Right atrium auricular region (tissue), 2 donors: ENCODE results near the gene CXCL12. TPM values are rescaled to one million over a fixed set of nuclear protein-coding genes. Genes with fewer than 3 reads are reported as not detected.
A peak's percentile ranks its signal among the peaks of the same experiment; 100 is the strongest.

Experiments used
- DNase-seq: peaks from one replicate; pipeline ENCODE4 v3.0.0-alpha.2; 2019; ENCODE audit warnings: low spot score
- H3K27ac ChIP-seq, 2 donors: fragments of 200-600 bp; sonication (generic); 1 replicate in 1 of 2; 2 replicates in 1 of 2; pipeline ENCODE4 v1.5.1; 2016 to 2019
- H3K27me3 ChIP-seq, 2 donors: fragments of 200-600 bp; sonication (generic); one replicate each; pipeline versions ENCODE4 v1.5.1 to v1.6.0; 2017 to 2019
- H3K36me3 ChIP-seq: fragments of 200-600 bp; sonication (generic); one replicate; pipeline ENCODE4 v1.5.1; 2016
- H3K4me1 ChIP-seq, 2 donors: fragments of 200-600 bp; sonication (generic); one replicate each; pipeline versions ENCODE4 v1.5.1 to v1.6.0; 2017 to 2019
- H3K4me3 ChIP-seq, 2 donors: fragments of 200-600 bp; sonication (generic); 1 replicate in 1 of 2; 2 replicates in 1 of 2; pipeline ENCODE4 v1.5.1; 2017 to 2019; ENCODE audit warnings: mild to moderate bottlenecking in 1 of 2, moderate library complexity in 1 of 2
- H3K9me3 ChIP-seq, 2 donors: fragments of 200-600 bp; sonication (generic); one replicate each; pipeline ENCODE4 v1.5.1; 2019
- total RNA-seq, 2 donors: library from RNA; depleted of rRNA; stranded (reverse); fragments of >200 nt; gene quantifications; one replicate each; pipeline ENCODE4 v1.1.0, GENCODE V29; 2016
- TF ChIP-seq, protein P1 (sequence below), 2 donors: fragments of 200-600 bp; sonication (generic); IDR thresholded peaks; one replicate each; pipeline ENCODE4 v1.5.1; 2019; ENCODE audit warnings: antibody characterized with exemption in 2 of 2

The CXCL12 gene
- total RNA-seq, 2 donors from 2014 or later: 53.8 to 64.0 TPM

DNA sequence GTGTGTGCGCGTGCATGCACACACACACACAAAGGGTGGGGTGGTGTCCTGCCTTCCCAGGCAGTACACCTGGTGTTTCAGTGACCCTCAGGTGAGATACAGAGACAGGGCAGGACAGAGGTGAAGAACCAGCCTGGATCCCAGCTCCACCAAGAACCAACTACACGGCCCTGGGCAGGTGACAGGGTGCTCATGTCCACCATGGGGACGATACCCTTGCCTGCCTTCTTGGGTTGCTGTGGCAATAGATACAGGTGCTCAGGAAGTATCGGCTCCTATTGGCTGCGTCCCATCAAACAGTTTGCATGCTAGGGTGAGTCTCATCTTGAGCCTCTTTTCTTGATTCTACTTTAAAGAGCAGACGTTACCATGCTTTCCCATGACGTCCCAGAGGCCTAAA is 33.7 kb upstream of the CXCL12 start:
- DNase-seq: peak; percentile 56
- TF ChIP-seq, protein P1, sequence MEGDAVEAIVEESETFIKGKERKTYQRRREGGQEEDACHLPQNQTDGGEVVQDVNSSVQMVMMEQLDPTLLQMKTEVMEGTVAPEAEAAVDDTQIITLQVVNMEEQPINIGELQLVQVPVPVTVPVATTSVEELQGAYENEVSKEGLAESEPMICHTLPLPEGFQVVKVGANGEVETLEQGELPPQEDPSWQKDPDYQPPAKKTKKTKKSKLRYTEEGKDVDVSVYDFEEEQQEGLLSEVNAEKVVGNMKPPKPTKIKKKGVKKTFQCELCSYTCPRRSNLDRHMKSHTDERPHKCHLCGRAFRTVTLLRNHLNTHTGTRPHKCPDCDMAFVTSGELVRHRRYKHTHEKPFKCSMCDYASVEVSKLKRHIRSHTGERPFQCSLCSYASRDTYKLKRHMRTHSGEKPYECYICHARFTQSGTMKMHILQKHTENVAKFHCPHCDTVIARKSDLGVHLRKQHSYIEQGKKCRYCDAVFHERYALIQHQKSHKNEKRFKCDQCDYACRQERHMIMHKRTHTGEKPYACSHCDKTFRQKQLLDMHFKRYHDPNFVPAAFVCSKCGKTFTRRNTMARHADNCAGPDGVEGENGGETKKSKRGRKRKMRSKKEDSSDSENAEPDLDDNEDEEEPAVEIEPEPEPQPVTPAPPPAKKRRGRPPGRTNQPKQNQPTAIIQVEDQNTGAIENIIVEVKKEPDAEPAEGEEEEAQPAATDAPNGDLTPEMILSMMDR (IDR thresholded peaks at IDR 0.05): no peak
- Histone ChIP-seq H3K27me3 (no peaks in the 10 kb centered on the region), H3K27ac (no peak overlapping the region), H3K4me3 (no peak overlapping the region), H3K4me1 (peaks cover 0 to 11% of the 10 kb centered on the region in 2 donors), H3K9me3 (no peaks in the 10 kb centered on the region), H3K36me3 (no peaks in the 10 kb centered on the region)

DNA sequence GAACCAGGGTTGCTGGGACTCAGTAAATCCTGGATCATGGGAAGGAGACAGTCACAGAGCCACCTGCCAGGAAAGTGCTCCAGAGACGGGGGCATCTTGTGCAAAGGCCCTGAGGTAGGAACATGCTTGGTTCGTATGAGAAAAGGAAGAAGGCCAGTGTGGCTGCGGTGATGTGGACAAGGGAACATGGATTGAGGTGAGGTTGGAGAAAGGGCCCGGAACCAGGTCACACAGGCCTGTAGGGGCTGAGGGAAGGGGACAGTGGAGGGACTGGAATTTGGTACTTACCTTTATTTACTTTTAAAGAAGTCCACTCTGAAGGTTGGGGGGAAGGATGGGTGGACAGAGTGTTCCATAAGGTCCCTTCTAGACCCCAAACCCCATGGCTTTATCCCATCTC is 32.9 kb upstream of the CXCL12 start:
- Histone ChIP-seq H3K27ac (no peak overlapping the region), H3K4me1 (peaks cover 0 to 11% of the 10 kb centered on the region in 2 donors), H3K27me3 (no peaks in the 10 kb centered on the region), H3K4me3 (no peak overlapping the region), H3K9me3 (no peaks in the 10 kb centered on the region), H3K36me3 (no peaks in the 10 kb centered on the region)
- TF ChIP-seq, protein P1 (IDR thresholded peaks at IDR 0.05): no peak
- peak; percentile 52 for DNase-seq

DNA sequence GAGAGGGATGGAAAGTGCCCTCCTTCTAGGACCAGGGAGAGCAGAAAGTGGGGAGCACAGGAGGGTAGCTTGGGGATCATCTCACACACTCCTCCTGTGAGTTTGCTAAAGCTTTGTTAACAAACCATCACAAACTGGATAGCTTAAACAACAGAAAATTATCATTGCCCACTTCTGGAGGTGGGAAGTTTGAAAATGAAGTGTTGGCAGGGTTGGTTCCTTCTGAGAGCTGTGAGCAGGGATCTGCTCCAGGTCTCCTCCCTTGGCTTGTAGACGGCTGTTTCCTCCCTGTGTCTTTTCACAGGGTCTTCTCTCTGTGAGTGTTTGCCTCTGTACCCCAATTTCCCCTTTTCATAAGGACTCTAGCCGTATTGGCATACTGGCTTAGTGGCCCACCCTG is 32.0 kb upstream of the CXCL12 start:
- TF ChIP-seq, protein P1 (IDR thresholded peaks at IDR 0.05): no peak
- H3K36me3 ChIP-seq: no peaks in the 10 kb centered on the region
- peaks cover 0 to 2% of the 10 kb centered on the region in 2 donors for H3K9me3 ChIP-seq
- no peaks in the 10 kb centered on the region for H3K27me3 ChIP-seq
- H3K4me1 ChIP-seq: peaks cover 0 to 11% of the 10 kb centered on the region in 2 donors
- H3K4me3 ChIP-seq: no peak overlapping the region
- H3K27ac ChIP-seq: peak overlapping the region in 1 of 2 donors; percentile 61
- DNase-seq: peak; percentile 54

DNA sequence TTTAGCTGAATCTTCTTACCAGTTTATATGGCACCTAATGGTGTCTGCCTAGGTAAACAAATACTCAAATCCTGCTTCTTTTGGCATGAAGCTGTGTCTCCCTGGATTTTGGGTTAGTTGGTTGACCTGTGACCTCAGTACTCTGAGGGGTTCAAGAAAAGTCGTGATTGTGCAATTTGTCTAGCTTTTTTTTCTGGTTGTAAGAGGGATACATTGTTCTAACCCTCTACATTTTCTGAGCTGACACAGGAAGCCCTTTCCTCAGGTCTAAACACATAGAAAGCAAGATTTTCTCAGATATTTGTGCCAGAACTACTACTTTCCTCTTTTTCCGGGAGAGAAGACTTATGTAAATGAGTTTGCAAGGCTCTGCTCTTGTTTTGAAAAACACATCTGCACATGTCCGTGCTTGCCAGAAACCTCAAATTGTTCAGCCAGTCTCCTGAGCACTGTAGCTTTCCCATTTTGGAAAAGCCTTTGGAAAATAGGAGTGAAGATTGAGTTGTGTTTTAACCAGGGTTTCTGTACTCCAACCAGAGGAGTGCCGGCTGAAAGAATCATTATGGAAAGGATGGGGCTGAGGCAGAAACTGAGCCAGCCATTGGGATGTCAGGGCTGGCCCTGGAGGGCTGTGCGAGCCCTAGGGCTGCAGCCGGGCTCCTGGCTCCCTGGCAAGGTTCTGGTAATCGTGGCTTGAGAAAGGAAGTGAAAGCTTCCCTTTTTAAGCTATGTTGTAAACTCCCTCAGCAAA is 31.3 kb upstream of the CXCL12 start:
- peak overlapping the region in 1 of 2 donors; percentile 61 for H3K27ac ChIP-seq
- TF ChIP-seq, protein P1 (IDR thresholded peaks at IDR 0.05): no peak

DNA sequence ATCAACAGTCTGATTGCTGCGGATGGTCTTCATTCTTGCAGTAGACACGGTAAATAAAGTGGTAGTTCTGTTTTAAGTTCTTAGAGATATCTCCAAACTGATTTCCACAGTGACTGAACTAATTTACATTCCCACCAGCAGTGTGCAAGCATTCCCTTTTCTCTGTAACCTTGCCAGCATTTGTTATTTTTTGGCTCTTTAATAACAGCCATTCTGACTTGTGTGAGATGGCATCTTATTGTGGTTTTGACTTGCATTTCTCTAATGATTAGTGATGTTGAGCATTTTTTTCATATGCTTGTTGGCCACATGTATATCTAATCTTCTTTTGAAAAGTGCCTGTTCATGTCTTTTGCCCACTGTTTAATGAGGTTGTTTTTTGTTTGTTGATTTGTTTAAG is 30.2 kb upstream of the CXCL12 start:
- no peaks in the 10 kb centered on the region for H3K27me3 ChIP-seq
- no peak overlapping the region for H3K27ac ChIP-seq

More for the DNA sequence above, 31.3 kb upstream of the CXCL12 start:
- Histone ChIP-seq H3K27me3 (no peaks in the 10 kb centered on the region), H3K36me3 (no peaks in the 10 kb centered on the region), H3K4me1 (peaks cover 0 to 11% of the 10 kb centered on the region in 2 donors), H3K9me3 (peaks cover 0 to 9% of the 10 kb centered on the region in 2 donors), H3K4me3 (no peak overlapping the region)
- peak; percentile 54 for DNase-seq

More for the DNA sequence above, 30.2 kb upstream of the CXCL12 start:
- H3K4me1 ChIP-seq: peaks cover 0 to 11% of the 10 kb centered on the region in 2 donors
- peaks cover 0 to 10% of the 10 kb centered on the region in 2 donors for H3K9me3 ChIP-seq
- TF ChIP-seq, protein P1 (IDR thresholded peaks at IDR 0.05): no peak
- no peak for DNase-seq
- H3K36me3 ChIP-seq: no peaks in the 10 kb centered on the region
- no peak overlapping the region for H3K4me3 ChIP-seq
